Esophagus mucosa (tissue), 1 donor: ENCODE data around the gene DNAJC13. TPM values are rescaled to one million over a fixed set of nuclear protein-coding genes. Genes with fewer than 3 reads are reported as not detected.
"Not testable (repeated sequence)": the region's sequence is repeated elsewhere in the genome, so short reads cannot be mapped to it uniquely, and the experiment has no call there.

Source experiments
- ATAC-seq: fragments of 200-7000 bp; cut with Tn5 transposase; one replicate; pipeline ENCODE4 v1.9.1; 2020
- total RNA-seq: library from RNA; stranded (reverse); gene quantifications from one replicate; pipeline ENCODE4 v1.2.4, GENCODE V29; 2023
- donor health status: DM: yes; HTN: yes; CAD: no.

The DNAJC13 gene
- total RNA-seq, 1 donor from 2014 or later, result 22.8 TPM

DNA sequence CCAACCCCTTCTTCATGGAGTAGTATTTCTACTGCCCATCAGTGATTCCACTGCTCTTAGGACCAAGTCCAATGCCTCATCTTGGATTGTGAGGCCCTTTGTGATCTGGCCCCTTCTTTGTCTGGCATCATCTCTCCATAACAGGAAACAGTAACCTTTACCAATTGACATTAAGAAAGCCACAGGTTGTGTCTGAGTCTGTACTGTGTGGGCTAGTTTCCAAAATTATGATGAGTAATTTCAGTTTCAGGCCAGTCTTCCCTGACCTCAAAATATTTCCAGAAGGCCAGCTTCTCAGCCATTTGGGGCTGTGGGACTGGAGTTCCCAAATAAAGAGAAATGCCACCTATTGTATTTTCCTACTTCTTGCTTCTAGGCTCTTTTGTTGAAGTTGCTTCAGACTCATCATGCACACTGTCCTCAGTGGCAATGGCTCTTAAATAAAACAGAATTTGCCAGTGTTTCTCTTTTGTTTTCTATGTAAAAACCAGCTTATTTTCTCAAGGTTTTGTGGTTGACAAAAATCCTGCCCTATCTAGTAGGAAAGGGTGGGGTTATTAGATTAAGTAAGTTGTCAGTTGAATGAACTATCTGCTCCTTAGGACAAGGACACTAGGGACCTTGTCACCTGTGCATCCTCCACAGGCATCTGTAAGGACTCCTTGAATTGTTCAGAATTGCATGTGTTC, 132.7 kb downstream of the DNAJC13 start:
- ATAC-seq, result peak; percentile 53

DNA sequence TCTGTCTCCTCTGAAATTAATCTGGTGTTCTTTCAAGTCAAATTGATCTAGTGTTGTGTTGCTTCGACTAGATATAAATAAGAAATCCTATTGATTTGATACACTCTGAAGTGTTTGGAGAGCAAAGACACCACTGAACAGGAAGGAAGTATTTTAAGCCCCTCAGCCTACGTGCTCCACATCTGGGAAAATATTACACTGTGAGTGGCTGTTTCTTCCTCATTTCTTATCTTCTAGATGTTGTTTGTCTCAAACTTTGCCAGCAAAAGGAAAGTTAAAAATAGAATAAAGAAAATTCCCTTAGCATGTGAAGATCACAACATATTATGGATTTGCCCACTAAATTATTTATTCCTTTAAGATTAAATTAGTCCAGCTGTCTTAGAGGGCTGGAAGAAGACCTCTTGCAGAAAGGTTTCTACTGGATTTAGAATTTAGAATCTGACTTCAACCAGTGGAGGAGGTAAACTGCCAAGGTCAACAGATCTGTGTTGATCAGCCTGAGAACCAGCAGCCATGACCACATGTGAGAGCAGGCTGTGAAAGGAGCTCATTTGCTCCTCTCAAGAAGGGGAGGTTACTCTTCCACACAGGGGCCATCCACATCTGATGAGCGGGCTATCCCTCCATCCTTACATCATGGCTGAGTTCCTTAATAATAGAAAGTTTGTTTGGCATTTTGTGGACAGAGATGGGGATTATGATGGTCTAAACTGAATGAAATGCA, 133.4 kb downstream of the DNAJC13 start:
- no peak for ATAC-seq

DNA sequence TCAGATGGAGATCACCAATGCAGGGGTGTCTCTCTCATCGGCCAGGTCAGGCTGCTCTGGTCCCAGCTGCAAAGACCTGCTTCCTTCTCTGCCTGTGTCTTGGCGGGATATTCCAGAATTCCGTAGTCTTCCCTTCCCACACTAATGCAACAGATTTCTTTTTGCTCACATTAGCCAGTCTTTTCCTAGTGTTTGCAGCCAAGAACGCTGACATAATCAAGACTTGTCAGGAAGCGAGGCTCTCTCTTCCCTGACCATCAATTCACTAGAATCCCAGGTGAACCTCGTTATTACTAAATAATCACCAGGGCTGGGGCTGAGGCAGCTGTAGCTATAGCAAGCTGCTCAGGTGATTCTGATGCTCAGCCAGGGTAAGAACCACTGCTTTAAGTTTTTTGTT, 136.5 kb downstream of the DNAJC13 start:
- ATAC-seq, result no peak

DNA sequence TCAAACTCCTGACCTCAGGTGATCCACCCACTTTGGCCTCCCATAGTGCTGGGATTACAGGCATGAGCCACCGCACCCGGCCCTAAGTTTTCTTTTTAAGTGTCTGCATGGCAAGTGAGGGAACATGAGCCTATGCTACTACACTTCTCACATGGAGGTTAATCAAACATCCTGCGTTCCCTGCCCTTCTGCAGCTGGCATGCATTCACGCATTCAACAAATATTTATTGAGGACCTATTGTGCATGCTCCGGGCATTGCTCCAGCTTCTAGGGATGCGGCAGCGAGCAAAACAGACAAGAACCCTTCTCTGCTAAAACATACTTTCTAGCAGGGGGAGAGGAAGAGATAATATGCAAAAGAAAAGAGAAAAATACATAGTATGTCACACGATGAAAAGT, 137.1 kb downstream of the DNAJC13 start:
- ATAC-seq, result no peak

DNA sequence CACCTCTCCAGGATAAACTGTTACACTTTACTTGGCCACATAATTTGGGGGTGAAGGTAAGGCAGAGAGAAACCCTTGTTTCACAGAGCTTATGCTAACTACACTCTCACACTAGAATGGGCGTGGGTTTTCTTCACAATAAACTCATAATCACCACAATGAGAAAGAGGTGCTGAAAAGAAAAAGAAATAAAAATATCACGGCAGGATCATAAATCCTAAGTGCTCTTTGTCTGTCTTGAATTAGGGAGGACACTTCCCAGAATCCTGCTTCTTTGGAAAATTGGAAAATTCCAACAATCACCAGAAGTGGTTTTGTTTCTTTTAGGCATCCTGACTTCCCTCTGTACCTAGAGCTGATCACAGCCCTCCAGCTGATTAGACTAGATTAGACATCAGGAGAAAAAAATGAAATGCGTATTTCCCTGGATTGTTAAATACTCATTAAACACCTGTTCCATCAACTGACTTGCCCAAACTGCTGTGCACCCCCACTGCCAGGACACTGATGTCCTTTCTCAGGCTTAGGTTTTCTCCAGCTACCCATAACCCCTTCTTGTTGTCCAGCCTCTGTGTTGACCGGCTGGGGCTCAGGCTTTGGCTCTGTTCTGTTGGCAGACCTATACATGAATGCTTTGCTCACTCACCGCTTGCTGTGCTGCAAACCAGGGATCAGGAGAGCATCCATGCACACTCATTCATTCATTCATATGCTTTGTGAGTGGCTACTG, 138.2 kb downstream of the DNAJC13 start:
- ATAC-seq, result no peak

DNA sequence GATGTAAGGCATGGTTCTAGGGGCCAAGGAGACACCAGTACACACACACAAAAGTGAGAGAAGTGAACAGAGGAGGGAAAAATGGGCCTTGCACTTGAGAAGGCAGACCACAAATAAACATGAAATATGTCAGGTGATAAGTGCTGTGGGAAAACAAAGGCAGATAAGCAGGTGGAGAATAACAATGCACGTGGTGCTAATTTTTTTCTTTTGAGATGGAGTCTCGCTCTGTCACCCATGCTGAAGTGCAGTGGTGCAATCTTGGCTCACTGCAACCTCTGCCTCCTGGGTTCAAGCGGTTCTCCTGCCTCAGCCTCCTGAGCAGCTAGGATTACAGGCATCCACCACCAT, 138.7 kb downstream of the DNAJC13 start:
- not testable (repeated sequence) for ATAC-seq

DNA sequence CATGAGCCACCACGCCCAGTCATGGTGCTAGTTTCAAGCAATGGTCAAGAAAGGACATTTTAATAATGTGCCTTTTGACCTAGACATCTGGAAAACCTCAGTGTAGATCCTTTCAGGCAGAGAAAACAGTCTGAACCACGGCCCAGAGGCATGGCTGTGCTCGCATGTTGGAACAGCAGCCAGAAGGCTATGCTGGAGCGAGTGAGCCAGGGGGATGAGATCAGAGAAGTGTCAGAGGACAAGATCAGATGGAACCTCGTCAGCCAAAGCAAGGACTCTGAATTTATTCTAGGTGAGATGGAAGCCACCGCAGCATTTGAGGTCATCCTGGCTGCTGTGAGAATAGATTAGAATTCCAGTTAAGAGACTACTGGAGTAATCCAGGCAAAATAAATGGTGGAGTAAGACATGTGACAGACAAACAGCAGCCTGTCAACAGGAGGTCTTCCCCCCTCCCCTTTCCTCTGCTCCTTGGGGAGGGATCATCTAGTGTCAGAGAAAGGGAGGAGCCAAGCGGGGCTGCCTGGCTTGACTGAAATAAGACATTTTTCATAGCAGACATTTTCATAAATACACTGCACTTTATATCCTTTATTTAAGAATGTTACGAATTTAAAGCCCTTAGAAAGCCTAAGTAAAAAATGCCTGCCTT, 139.3 kb downstream of the DNAJC13 start:
- ATAC-seq, result peak; percentile 10

DNA sequence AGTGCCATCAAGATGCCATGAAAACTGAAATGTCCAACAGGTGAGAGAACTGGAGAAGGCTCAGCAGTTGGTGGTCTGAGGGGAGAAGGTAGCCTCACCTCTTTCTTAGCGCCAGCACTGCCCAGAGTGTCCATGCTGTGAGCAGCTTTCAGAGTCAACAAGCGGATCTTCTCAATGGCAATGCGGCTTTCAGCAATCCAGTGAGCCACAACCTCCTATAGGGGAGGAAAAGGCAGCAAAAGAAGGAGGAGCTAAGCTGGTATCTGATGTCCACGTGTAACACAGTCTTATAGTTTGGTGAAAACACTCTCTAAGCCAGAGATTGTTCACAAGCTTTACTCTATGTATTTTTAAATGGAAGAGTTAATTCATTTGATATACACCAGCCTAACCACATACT, 143.7 kb downstream of the DNAJC13 start:
- no peak for ATAC-seq

DNA sequence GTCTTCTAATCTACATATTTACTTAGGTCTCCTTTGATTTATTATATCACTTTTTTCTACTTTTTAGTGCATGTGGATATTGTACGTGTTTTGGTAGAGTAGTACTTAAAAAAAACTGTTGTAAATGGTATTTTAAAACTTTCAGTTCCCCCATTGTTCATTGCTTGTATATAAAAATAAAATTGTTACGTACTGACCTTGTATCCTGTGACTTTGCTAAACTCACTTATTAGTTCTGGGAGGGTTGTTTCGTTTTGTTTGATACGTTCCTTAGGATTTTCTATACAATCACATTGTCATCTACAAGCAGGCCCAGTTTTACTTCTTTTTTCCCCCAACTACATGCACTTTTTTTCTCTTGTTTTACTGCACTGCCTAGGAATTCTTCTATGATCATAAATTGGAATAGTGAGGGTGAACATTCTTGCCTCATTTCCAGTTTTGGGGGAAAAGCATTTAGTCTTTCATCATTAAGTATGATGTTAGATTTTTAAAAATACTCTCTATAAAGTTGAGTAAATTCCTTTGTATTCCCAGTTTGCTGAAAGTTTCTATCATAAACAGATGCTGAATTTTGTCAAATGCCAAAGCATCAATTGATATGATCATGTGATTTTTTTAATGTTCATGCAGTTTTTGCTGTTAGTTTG, 146.2 kb downstream of the DNAJC13 start:
- ATAC-seq, result no peak

DNA sequence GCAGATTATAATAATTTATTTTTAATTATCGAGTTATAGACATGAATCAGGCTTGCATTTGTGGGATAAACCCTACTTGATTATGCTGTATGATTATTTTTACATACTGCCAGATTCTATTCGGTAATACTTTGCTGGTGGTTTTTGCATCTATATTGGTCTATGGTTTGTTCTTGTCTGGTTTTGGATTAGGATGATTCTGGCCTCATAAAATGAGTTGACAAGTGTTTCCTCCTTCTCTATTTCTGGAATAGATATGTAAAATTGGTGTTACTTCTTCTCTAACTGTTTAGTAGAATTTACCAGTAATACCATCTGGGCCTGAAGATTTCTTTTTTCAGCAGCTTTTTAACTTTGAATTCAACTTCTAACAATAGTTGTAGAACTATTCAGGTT, 146.8 kb downstream of the DNAJC13 start:
- ATAC-seq, result no peak

DNA sequence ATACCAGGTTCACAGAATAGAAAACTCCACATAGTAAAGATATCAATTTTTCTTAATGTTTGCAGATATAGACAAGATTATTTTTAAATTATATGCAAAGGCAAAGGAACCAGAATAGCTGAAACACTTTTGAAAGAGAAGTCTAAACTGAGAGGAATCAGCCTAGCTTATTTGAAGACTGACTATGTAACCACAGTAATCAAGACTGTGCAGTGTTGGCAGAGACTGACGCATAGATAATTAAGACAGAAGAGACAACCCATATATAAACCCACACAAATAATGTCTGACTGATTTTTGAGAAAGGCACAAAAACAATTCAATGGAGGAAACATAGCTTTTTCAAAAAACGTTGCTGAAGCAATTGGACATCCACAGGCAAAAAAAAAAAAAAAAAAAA, 151.1 kb downstream of the DNAJC13 start:
- ATAC-seq, result no peak

DNA sequence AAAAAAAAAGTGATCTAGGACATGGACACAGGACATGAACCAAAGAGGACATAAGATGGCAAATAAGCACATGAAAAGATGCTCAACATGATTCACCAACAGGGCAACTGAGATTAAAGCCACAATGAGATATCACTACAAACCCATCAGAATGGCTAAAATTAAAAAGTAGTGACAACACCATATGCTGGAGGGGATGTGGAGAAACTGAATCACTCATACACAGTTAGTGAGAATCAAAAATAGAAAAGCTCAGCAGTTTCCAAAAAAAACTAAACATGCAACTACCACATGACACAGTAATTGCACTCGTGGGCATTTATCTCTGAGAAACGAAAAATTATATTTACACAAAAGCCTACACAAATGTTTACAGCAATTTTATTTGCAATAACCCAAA, 151.9 kb downstream of the DNAJC13 start:
- ATAC-seq, result no peak

DNA sequence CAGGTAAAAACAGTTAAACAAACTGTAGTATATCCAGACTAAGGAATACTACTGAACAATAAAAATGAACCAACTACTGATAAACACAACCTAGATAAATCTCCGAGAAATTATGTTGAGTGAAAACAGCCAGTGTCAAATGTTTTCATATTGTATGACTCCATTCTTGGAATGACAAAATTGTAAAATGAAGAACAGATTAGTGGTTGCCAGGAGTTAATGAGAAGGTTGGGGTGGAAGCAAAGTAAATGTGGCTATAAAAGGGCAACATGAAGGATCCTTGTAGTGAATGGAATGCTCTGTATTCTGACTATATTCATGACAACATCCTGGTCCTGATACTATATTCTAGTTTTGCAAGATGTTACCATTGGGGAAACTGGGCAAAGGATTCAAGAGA, 152.3 kb downstream of the DNAJC13 start:
- ATAC-seq, result no peak

DNA sequence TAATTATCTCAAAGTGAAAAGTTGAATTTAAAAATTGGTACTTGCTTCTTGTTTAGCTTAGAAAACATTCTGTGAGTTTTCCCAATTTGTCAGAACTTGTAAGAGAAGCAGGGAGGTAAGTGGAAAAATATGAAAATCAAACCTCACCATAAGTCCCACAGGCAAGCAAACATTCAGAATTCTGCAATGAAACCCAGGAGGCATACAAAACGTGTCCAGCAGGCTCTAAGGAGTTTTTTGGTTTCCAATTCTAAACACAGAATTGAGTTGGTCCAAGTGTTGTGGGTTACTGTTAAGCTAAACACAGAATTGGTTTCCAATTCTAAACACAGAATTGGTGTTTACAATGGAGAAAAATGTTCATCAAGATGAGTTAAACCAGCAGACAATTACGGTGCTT, 152.7 kb downstream of the DNAJC13 start:
- no peak for ATAC-seq

DNA sequence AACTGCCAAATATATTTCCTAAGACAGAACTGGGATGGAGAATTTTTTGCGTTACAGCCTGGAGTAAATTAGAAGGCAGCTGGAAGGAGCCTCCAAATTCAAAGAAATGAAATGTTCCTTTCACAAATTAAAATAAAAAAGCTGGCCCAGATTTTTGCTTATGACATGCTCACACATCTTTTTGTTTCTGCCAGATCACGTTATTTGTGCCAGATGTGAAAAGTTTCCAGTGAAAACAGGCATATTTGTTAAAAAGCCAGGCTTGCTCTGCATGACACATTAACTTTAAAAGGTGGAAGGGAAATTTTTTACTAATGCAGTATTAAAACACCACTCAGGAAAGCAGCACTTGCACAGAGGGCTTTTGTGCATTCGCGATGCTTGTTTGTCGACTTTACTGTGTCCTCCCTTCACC, 156.5 kb downstream of the DNAJC13 start:
- ATAC-seq, result no peak

DNA sequence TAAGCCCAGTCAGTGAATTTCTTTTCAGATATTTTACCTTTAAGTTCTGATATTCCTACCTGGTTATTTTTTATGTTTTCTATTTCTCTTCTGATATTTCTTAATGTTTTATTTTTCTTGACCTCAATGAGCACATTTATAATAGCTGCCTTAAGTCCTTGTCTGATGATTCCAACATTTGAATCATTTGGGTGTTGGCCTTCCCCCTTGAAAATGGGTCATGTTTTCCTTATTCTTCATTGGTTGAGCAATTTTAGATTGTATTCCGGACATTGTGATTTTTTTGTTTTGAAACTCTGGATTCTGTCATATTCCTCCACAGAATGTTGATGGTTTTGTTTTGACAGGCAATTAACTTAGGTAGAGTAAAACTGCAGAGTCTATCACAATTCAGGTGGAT, 170.1 kb downstream of the DNAJC13 start:
- ATAC-seq, result no peak

Other genes with a start within 250 kb of the DNAJC13 start
- gene ACP3, start 100.1 kb upstream of the DNAJC13 start, total RNA-seq, result 57.5 TPM
- gene ACKR4, start 179.8 kb downstream of the DNAJC13 start, total RNA-seq, result not detected
- 8.1 TPM for gene ACAD11, start 242.3 kb downstream of the DNAJC13 start, total RNA-seq
- gene UBA5, start 242.8 kb downstream of the DNAJC13 start, total RNA-seq, result 17.2 TPM